Large intestine (tissue), 3 donors: ENCODE measurements around the gene SLC8A1. TPM values are rescaled to one million over a fixed set of nuclear protein-coding genes. Genes with fewer than 3 reads are reported as not detected.

Experiments
- DNase-seq, 2 donors: peaks; one replicate each; pipeline versions ENCODE4 v3.0.0 to v3.0.0-alpha.2; 2013
- H3K27ac ChIP-seq: one replicate; pipeline ENCODE4 v1.5.1; 2013; ENCODE audit warnings: low read length
- H3K27me3 ChIP-seq: 2 replicates; pipeline ENCODE4 v1.6.1; 2013; ENCODE audit warnings: low read length; ENCODE audit not compliant: control insufficient read depth, insufficient read depth
- H3K36me3 ChIP-seq: 2 replicates; pipeline ENCODE4 v1.6.1; 2013; ENCODE audit warnings: low read length; ENCODE audit not compliant: control insufficient read depth, insufficient read depth
- H3K4me1 ChIP-seq: one replicate; pipeline ENCODE4 v1.6.1; 2013; ENCODE audit warnings: low read length; ENCODE audit not compliant: control insufficient read depth, insufficient read depth
- H3K4me3 ChIP-seq: one replicate; pipeline ENCODE4 v1.5.1; 2013; ENCODE audit warnings: low read length
- H3K9me3 ChIP-seq: one replicate; pipeline ENCODE4 v1.6.1; 2013; ENCODE audit warnings: mild to moderate bottlenecking, low read depth, low read length, moderate library complexity; ENCODE audit not compliant: control insufficient read depth
- WGBS: methylation state at CpG from one replicate; pipeline ENCODE4 v1.1.5; 2013; ENCODE audit warnings: low lambda C conversion rate; ENCODE audit not compliant: insufficient coverage; 5-methylcytosine and 5-hydroxymethylcytosine counted together
- polyA plus RNA-seq: library from polyadenylated mRNA; unstranded; fragments of 120-200 nt; gene quantifications from one replicate; pipeline ENCODE4 v1.2.1, GENCODE V29; 2013

SLC8A1 gene
- polyA plus RNA-seq, 1 donor: 13.2 TPM

- no peaks in the 10 kb centered on the region for H3K27me3 ChIP-seq
- no peak overlapping the region for H3K27ac ChIP-seq
- WGBS: 93% methylated on average over 3 of the region's 5 CpGs
- H3K36me3 ChIP-seq: no peaks in the 10 kb centered on the region
- H3K4me1 ChIP-seq: peaks cover 14% of the 10 kb centered on the region
- H3K9me3 ChIP-seq: no peaks in the 10 kb centered on the region
- DNase-seq: no peak
- no peak overlapping the region for H3K4me3 ChIP-seq
Measured at GRCh38 chr2:40189881-40190280, 262.0 kb downstream of the SLC8A1 start.

GRCh38 chr2:40187054-40187453 is 264.8 kb downstream of the SLC8A1 start:
- no peaks in the 10 kb centered on the region for H3K36me3 ChIP-seq
- DNase-seq: no peak
- H3K27ac ChIP-seq: no peak overlapping the region
- no peaks in the 10 kb centered on the region for H3K9me3 ChIP-seq
- 80% methylated on average over 1 of the region's 5 CpGs for WGBS
- H3K4me1 ChIP-seq: no peaks in the 10 kb centered on the region
- no peaks in the 10 kb centered on the region for H3K27me3 ChIP-seq
- no peak overlapping the region for H3K4me3 ChIP-seq

- no CpG with 5 or more reads among the region's 5 CpGs for WGBS
- H3K27me3 ChIP-seq: no peaks in the 10 kb centered on the region
- no peak overlapping the region for H3K4me3 ChIP-seq
- H3K9me3 ChIP-seq: no peaks in the 10 kb centered on the region
- no peak overlapping the region for H3K27ac ChIP-seq
- H3K4me1 ChIP-seq: no peaks in the 10 kb centered on the region
- DNase-seq: no peak
- no peaks in the 10 kb centered on the region for H3K36me3 ChIP-seq
Measured at GRCh38 chr2:40184551-40184950, 267.3 kb downstream of the SLC8A1 start.

- WGBS: no CpG with 5 or more reads among the region's 3 CpGs
- no peaks in the 10 kb centered on the region for H3K9me3 ChIP-seq
- H3K4me3 ChIP-seq: no peak overlapping the region
- H3K4me1 ChIP-seq: no peaks in the 10 kb centered on the region
- DNase-seq: no peak
- H3K36me3 ChIP-seq: no peaks in the 10 kb centered on the region
- no peak overlapping the region for H3K27ac ChIP-seq
- no peaks in the 10 kb centered on the region for H3K27me3 ChIP-seq
Measured at GRCh38 chr2:40181855-40182254, 270.0 kb downstream of the SLC8A1 start.

- H3K27ac ChIP-seq: no peak overlapping the region
- DNase-seq: no peak
- no peaks in the 10 kb centered on the region for H3K36me3 ChIP-seq
- WGBS: 80% methylated on average over 1 of the region's 2 CpGs
- H3K4me1 ChIP-seq: no peaks in the 10 kb centered on the region
- H3K27me3 ChIP-seq: no peaks in the 10 kb centered on the region
- H3K9me3 ChIP-seq: no peaks in the 10 kb centered on the region
- H3K4me3 ChIP-seq: no peak overlapping the region
Measured at GRCh38 chr2:40179801-40180200, 272.1 kb downstream of the SLC8A1 start.

GRCh38 chr2:40178971-40179370 is 272.9 kb downstream of the SLC8A1 start:
- H3K9me3 ChIP-seq: no peaks in the 10 kb centered on the region
- no peaks in the 10 kb centered on the region for H3K4me1 ChIP-seq
- no peaks in the 10 kb centered on the region for H3K36me3 ChIP-seq
- no peak for DNase-seq
- no peak overlapping the region for H3K27ac ChIP-seq
- H3K27me3 ChIP-seq: no peaks in the 10 kb centered on the region
- no peak overlapping the region for H3K4me3 ChIP-seq
- WGBS: 92% methylated on average over 2 of the region's 3 CpGs

- H3K4me1 ChIP-seq: no peaks in the 10 kb centered on the region
- H3K4me3 ChIP-seq: no peak overlapping the region
- no peaks in the 10 kb centered on the region for H3K9me3 ChIP-seq
- H3K27ac ChIP-seq: no peak overlapping the region
- no peaks in the 10 kb centered on the region for H3K36me3 ChIP-seq
- no peak for DNase-seq
- H3K27me3 ChIP-seq: no peaks in the 10 kb centered on the region
- 100% methylated on average over 3 of the region's 6 CpGs for WGBS
Measured at GRCh38 chr2:40178171-40178778, 273.6 kb downstream of the SLC8A1 start.

- no peaks in the 10 kb centered on the region for H3K9me3 ChIP-seq
- WGBS: 90% methylated on average over 6 of the region's 6 CpGs
- no peaks in the 10 kb centered on the region for H3K4me1 ChIP-seq
- no peaks in the 10 kb centered on the region for H3K27me3 ChIP-seq
- H3K27ac ChIP-seq: no peak overlapping the region
- H3K4me3 ChIP-seq: no peak overlapping the region
- DNase-seq: no peak
- H3K36me3 ChIP-seq: no peaks in the 10 kb centered on the region
Measured at GRCh38 chr2:40177366-40177765, 274.5 kb downstream of the SLC8A1 start.

GRCh38 chr2:40173276-40173675 is 278.6 kb downstream of the SLC8A1 start:
- Histone ChIP-seq H3K9me3 (no peaks in the 10 kb centered on the region), H3K27ac (no peak overlapping the region), H3K4me1 (peaks cover 10% of the 10 kb centered on the region), H3K4me3 (no peak overlapping the region), H3K27me3 (no peaks in the 10 kb centered on the region), H3K36me3 (no peaks in the 10 kb centered on the region)
- no CpG with 5 or more reads among the region's 2 CpGs for WGBS
- DNase-seq: no peak

GRCh38 chr2:40169856-40170255 is 282.0 kb downstream of the SLC8A1 start:
- H3K27me3 ChIP-seq: no peaks in the 10 kb centered on the region
- H3K4me1 ChIP-seq: peaks cover 12% of the 10 kb centered on the region
- no peaks in the 10 kb centered on the region for H3K9me3 ChIP-seq
- H3K4me3 ChIP-seq: no peak overlapping the region
- H3K27ac ChIP-seq: no peak overlapping the region
- no peaks in the 10 kb centered on the region for H3K36me3 ChIP-seq
- DNase-seq: no peak
- WGBS: no CpG with 5 or more reads among the region's 3 CpGs

GRCh38 chr2:40169430-40169829 is 282.5 kb downstream of the SLC8A1 start:
- Histone ChIP-seq H3K36me3 (no peaks in the 10 kb centered on the region), H3K27ac (no peak overlapping the region), H3K4me3 (no peak overlapping the region), H3K9me3 (no peaks in the 10 kb centered on the region), H3K27me3 (no peaks in the 10 kb centered on the region), H3K4me1 (peaks cover 12% of the 10 kb centered on the region)
- WGBS: no CpG with 5 or more reads among the region's 2 CpGs
- no peak for DNase-seq
